Upper lobe of right lung (tissue), 1 donor: Measurements from ENCODE around the gene CC2D2B. TPM values are rescaled to one million over a fixed set of nuclear protein-coding genes. Genes with fewer than 3 reads are reported as not detected.

ENCODE experiments used
- ATAC-seq: fragments of 200-7000 bp; cut with Tn5 transposase; one replicate; pipeline ENCODE4 v1.9.1; 2020; ENCODE audit warnings: mild to moderate bottlenecking, moderate library complexity
- DNase-seq: peaks from one replicate; pipeline ENCODE4 v3.0.0-alpha.2; 2020
- H3K27ac ChIP-seq: fragments of 200-600 bp; one replicate; pipeline ENCODE4 v1.8.0; 2022
- H3K27me3 ChIP-seq: fragments of 200-600 bp; one replicate; pipeline ENCODE4 v1.8.0; 2022; ENCODE audit warnings: mild to moderate bottlenecking
- H3K36me3 ChIP-seq: fragments of 200-600 bp; one replicate; pipeline ENCODE4 v1.8.0; 2022
- H3K4me1 ChIP-seq: fragments of 200-600 bp; one replicate; pipeline ENCODE4 v1.8.0; 2022
- H3K4me3 ChIP-seq: fragments of 200-600 bp; one replicate; pipeline ENCODE4 v1.8.0; 2022; ENCODE audit warnings: mild to moderate bottlenecking
- H3K9me3 ChIP-seq: fragments of 200-600 bp; one replicate; pipeline ENCODE4 v1.8.0; 2022
- intact Hi-C: fragments of 100-400 bp; cut with DNase I; formaldehyde crosslinking; loops from one replicate; pipeline ENCODE4 v1.11.0; 2022
- total RNA-seq: library from RNA; stranded (reverse); fragmentation: NEBNext Ultra II Directional; extraction: Animal tissue kit (Norgen Biotek cat#: 25700); gene quantifications from one replicate; pipeline ENCODE4 v1.2.1, GENCODE V29; 2021
- TF ChIP-seq, protein P1 (sequence below): fragments of 200-600 bp; IDR thresholded peaks from one replicate; pipeline ENCODE4 v1.8.0; 2022; ENCODE audit warnings: antibody characterized with exemption
- donor health status: DM: no; HTN: yes; CAD: no; lungs with severe emphysema.

CC2D2B gene
- total RNA-seq, 1 donor from 2014 or later = 2.8 TPM

DNA sequence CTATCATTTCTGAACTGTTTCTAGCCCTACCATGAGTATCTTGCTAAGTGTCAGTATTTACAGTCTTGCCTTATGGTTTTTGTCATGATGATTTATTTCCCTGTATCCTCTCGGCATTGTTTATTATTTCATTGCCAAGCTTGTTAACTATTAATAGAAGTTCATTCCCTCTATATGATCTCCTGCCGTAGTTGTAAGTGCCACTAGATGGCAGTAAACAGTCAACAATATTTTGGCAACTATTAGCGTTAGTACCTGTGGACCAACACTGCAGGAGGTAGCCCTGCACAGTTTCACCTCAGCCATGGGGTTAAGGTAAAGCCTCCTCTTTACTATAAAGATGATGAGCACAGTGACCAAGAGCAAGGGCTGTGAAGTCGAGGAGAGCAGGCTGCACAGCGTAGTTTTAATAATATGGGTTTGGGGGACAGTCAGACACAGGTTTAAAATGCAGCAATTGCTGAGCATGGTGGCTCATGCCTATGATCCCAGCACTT, 109.5 kb downstream of the CC2D2B start:
- Histone ChIP-seq H3K4me1 (no peaks in the 10 kb centered on the region), H3K9me3 (no peaks in the 10 kb centered on the region), H3K36me3 (no peaks in the 10 kb centered on the region), H3K4me3 (no peak overlapping the region), H3K27ac (no peak overlapping the region), H3K27me3 (no peaks in the 10 kb centered on the region)
- ATAC-seq (peak; percentile 94), DNase-seq (no peak)
- intact Hi-C loops = no loop called here
- TF ChIP-seq, protein P1, sequence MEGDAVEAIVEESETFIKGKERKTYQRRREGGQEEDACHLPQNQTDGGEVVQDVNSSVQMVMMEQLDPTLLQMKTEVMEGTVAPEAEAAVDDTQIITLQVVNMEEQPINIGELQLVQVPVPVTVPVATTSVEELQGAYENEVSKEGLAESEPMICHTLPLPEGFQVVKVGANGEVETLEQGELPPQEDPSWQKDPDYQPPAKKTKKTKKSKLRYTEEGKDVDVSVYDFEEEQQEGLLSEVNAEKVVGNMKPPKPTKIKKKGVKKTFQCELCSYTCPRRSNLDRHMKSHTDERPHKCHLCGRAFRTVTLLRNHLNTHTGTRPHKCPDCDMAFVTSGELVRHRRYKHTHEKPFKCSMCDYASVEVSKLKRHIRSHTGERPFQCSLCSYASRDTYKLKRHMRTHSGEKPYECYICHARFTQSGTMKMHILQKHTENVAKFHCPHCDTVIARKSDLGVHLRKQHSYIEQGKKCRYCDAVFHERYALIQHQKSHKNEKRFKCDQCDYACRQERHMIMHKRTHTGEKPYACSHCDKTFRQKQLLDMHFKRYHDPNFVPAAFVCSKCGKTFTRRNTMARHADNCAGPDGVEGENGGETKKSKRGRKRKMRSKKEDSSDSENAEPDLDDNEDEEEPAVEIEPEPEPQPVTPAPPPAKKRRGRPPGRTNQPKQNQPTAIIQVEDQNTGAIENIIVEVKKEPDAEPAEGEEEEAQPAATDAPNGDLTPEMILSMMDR = peak; percentile 81

DNA sequence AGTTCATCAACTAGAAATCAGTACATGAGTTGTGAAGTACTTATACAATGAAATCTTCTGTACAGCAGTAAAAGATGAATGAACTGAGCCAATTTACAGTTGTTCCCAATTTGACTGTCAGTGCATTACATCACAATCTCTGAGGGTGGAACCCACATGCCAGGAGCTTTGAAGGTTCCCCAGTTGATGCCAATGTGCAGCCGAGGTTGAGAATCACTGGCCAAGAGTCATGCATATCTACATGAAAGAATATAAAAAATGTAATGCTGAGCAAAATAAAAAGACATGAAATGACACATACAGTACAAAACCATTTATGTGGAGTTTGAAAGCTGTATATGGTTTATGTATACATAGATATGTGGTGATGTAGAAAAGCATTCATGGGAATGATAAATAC, 113.6 kb downstream of the CC2D2B start:
- no peak overlapping the region for H3K4me3 ChIP-seq
- H3K27me3 ChIP-seq = no peaks in the 10 kb centered on the region
- H3K27ac ChIP-seq = no peak overlapping the region
- no peak for ATAC-seq
- no peak for DNase-seq
- TF ChIP-seq, protein P1 = no peak
- H3K4me1 ChIP-seq = no peaks in the 10 kb centered on the region
- H3K36me3 ChIP-seq = no peaks in the 10 kb centered on the region
- intact Hi-C loops = no loop called here
- H3K9me3 ChIP-seq = no peaks in the 10 kb centered on the region

DNA sequence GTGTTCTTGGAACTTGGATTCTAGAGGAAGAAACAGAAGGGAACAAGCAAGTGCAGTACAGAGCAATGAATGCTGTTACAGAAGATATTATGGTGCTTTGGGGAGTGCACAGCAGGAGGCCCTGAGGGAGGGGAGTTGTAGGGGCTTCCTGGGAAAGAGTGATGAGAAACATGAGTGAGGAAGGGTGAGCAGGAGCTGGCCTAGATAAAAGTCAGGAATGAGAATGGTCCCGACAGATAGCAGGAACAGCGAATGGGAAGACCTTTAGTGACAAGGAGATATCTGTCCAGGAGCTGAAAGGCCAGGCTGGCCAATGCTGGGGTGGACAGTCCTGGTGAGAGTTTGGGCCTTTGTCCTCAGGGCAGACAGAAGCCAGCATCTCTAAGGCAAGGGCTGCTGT, 115.0 kb downstream of the CC2D2B start:
- ATAC-seq = no peak
- Histone ChIP-seq H3K4me3 (no peak overlapping the region), H3K9me3 (no peaks in the 10 kb centered on the region), H3K36me3 (no peaks in the 10 kb centered on the region), H3K27me3 (no peaks in the 10 kb centered on the region), H3K4me1 (no peaks in the 10 kb centered on the region), H3K27ac (no peak overlapping the region)
- TF ChIP-seq, protein P1 = no peak
- no peak for DNase-seq
- intact Hi-C loops = no loop called here

DNA sequence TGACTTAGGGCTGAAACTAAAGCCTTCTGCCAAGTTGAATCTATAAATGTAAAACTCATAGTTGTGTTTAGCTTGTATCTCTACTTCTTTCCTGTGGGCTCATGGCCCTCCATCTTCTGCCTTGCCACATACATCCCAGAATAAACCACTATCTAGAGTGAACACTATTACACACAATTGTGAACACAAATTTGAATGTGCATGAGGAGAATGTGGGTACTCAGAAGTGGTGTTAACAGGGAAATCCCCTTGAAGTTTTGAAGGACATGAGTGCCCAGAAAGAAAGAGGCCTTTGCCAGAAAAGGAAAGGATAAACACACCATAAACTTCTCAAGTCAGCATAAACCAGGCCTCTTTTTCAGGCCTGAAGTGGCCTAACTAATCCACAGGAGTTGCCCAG, 115.4 kb downstream of the CC2D2B start:
- no peaks in the 10 kb centered on the region for H3K36me3 ChIP-seq
- no peak overlapping the region for H3K27ac ChIP-seq
- H3K9me3 ChIP-seq = no peaks in the 10 kb centered on the region
- H3K4me3 ChIP-seq = no peak overlapping the region
- H3K27me3 ChIP-seq = no peaks in the 10 kb centered on the region
- intact Hi-C loops = no loop called here
- TF ChIP-seq, protein P1 = no peak
- DNase-seq (no peak), ATAC-seq (no peak)
- no peaks in the 10 kb centered on the region for H3K4me1 ChIP-seq

DNA sequence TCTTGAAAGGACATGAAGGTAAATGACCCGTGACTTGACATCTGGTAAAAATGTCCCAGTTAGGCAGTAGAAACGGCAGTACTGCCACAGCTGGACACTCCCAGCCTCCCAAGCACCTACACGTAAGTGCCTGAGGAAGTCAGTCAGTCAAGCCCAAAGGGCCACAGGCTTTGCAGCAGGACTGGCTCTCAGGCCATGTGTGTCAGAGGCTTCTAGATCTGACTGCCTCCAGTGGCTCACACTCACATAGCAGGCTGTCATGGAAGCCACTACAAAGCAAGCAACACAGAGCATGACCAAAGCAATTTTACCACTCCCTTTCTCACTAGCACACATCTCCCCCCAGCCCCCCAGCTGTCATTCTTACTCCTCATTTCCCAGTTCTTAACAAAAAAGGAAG, 117.8 kb downstream of the CC2D2B start:
- Histone ChIP-seq H3K27me3 (no peaks in the 10 kb centered on the region), H3K36me3 (no peaks in the 10 kb centered on the region), H3K27ac (no peak overlapping the region), H3K4me1 (no peaks in the 10 kb centered on the region), H3K4me3 (no peak overlapping the region), H3K9me3 (no peaks in the 10 kb centered on the region)
- DNase-seq = no peak
- peak; percentile 37 for ATAC-seq
- intact Hi-C loops = no loop called here
- TF ChIP-seq, protein P1 = no peak

DNA sequence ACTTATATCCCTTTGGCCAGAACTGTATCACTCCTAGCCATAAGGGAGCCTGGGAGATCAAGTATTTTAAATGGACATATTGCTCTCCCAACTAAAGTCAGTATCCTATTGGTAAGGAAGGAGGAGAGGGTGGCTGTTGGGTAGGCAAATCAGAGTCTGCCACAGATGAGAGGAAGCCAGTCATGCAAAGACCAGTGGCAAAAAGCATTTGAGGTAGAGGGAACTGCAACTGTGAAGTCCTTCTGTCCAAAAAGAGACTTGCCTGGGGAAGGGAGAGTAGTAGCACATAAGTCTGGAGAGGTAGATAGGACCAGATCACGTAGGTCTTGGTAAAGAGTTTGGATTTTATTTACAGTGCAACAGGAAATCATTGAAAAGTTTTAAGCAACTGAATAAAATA, 126.8 kb downstream of the CC2D2B start:
- ATAC-seq = no peak
- Histone ChIP-seq H3K4me3 (no peak overlapping the region), H3K36me3 (no peaks in the 10 kb centered on the region), H3K27me3 (no peaks in the 10 kb centered on the region), H3K27ac (no peak overlapping the region), H3K9me3 (no peaks in the 10 kb centered on the region), H3K4me1 (no peaks in the 10 kb centered on the region)
- DNase-seq = no peak
- intact Hi-C loops = no loop called here
- TF ChIP-seq, protein P1 = no peak
